Limb (tissue), 2 donors: ENCODE data around the gene MBOAT2.

Experiments used
- DNase-seq, 2 donors: peaks; one replicate each; pipeline ENCODE4 v3.0.0-alpha.2; 2016; ENCODE audit errors: extremely low spot score in 2 of 2

Gene MBOAT2

DNA sequence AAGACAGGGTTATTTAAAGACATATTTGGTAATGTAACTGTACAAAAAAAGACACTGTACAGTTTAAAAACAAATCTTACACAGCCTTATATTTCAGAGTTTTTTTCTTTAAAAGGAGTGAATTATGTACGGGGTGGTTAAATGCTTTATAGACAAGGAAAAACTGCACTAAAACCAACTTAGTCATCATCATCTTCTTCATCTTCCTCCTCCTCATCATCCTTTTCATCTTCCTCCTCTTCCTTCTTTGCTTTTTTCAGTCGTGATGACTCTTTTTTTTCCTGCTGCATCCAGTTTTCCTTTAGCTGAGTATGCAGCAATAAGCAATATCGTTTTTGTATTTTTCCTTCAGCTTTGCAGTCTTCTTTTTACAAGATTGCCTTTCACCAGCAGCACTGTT lies 14.6 kb upstream of the MBOAT2 start:
- DNase-seq = no peak

DNA sequence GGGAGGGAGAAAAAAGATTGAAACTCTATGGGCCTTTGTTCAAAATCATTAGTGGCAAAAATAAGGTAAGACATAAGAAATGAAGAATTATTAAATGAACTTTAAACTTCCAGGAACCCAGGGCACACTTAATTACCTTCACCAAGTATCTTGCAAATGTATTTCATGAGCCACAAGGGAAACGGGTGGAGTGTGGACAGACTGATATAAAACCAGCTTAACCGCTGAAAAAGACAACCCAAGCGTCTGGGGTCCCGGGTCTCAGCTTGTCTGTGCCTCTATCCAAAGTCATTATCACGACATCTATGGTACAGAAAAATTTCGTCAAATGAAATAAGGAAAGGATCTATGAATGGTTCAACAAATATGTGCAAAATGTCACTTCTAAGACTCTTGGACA lies 13.9 kb upstream of the MBOAT2 start:
- DNase-seq = no peak

DNA sequence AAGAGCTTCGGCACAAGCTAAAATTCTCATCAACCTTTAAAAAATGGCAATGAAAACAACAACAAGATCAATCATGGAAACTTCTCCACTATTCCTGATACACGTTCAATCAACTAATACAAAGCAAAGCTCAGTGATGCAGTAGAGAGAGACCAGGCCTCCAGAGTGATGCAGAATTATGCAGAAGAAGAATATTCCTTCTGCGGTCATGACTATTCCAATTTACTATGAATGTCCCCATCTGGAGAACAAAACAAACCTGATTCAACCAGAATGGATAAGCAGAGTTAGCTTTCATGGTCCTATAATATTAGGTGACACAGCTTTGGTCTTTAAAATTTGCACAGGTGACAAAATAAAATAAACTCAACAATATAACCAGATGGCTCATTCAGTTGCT lies 12.5 kb upstream of the MBOAT2 start:
- no peak for DNase-seq

GRCh38 chr2:9013403-9013802 lies 9.9 kb upstream of the MBOAT2 start:
- no peak for DNase-seq

DNA sequence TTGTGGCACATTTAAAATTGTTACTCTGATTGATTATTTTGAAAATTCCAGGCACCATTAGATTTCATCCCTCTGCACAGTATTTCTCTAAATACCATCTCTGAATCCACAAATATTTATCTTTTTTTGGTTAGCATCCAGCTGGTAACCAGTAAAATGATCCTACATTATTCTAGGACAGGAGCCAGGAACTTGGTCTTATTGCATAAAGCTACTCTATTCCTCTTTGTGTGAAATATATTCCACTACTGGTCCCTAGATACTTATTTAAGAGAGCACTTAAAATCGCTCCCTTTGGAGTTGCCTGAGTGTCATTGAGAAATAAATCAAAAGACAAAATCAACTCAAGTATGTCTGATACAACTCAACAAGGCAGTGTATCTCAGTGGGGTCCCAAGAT lies 7.4 kb upstream of the MBOAT2 start:
- DNase-seq = peak in 1 of 2 donors; percentile 62

DNA sequence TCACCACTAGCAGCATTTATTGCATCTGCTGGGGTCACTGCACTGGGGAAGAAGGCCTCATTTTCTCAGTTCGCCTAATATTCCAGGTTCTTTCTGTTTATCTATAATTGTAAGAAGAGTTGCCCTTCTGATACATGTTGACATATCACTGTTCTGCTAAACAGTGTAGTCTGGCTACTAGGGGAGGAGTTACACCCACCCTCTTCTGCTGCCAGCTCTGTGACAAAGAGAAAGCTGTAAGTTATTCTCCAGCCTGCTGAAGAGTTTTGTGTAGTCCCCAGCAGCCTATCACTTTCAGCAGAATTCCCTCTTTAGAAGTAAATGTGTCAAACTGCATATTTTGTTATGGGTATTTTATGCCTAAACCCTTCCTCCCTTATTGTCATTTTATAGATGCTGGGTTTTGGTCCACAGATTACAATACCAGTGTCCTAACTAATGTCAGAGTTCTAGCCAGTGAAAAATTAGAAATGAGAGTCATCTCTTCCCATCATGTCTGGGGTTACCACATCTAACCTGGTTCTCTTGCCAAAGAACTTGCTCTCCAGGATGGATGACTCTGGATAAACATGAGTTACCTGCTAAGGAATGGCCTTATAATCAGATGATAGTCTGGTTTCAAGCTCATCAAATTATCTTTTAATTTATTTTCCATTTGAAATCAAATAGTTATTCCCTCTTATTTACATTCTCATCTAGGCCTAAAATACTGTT lies 5.6 kb upstream of the MBOAT2 start:
- no peak for DNase-seq

DNA sequence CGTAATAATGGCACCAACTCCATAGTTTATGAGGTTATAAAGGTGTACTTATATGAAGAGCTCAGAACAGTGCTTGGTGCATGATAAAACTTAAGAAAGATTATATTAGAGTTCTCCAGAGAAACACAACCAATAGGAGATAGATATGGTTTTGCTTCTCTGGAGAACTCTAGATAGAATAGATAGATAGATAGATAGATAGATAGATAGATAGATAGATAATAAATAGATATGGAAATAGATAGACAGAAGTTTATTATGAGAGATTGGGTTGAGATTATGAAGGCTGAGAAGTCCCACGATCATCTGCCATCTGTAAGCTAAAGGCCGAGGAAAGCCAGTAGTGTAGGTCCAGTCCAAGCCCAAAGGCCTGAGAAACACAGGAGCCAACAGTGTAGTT lies 2.9 kb upstream of the MBOAT2 start:
- no peak for DNase-seq

GRCh38 chr2:9004338-9005204 lies 1.1 kb upstream of the MBOAT2 start:
- DNase-seq = no peak

- no peak for DNase-seq
Observed at GRCh38 chr2:9003366-9003615, 193 bp downstream of the MBOAT2 start.

DNA sequence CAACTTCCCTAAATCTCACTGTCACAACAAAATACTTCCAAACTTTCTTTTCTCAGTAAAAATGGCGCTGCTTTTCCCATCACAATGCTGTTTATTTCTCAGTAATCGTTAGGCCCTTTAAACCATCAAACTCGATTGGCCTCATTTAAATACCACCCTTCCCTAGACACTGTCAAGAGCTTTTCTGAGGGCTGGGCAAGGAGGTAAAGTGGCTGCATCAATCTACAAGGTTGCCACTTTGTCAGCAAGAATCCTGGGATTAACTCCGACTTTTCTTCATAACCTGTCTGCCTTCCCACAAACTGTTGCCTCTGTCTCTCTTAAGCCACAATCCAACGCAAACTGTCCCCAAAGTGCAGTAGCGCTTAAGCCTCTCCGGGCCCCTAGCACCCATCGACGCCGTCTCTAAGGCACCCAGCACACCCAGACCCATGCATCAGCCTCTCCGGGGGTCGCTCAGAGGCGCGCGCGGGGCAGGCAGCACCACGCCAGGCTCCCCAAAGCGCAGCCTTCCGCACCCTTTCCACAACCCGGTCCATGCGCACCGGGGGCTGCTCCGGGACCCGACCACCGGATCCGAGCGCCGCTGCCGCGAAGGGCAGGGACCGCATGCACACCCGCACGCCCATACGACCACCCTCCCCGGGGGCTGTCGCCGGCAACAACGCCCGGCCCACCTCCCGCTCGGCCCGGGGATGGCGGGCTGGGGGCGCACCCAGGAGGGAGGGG lies 683 bp downstream of the MBOAT2 start:
- DNase-seq = peak in 1 of 2 donors; percentile 66

- no peak for DNase-seq
Observed at GRCh38 chr2:9002313-9002636, 1.2 kb downstream of the MBOAT2 start.

- no peak for DNase-seq
Observed at GRCh38 chr2:9001778-9002177, 1.7 kb downstream of the MBOAT2 start.

DNA sequence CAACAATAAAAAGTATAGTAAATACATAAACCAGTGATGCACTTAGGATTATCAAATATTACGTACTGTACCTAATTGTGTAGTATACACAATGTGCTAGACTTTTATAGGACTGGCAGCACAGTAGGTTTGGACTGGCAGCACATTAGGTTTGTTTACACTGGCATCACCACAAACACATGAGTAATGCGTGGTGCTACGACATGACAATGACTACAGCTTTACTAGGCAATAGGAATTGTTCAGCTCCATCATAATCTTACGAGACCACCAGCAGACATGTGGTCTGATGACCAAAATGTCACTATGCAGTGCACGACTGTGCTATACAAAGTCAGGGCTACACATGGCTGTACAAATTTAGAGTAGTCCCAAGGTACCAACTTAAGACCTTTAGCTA lies 2.3 kb downstream of the MBOAT2 start:
- no peak for DNase-seq

DNA sequence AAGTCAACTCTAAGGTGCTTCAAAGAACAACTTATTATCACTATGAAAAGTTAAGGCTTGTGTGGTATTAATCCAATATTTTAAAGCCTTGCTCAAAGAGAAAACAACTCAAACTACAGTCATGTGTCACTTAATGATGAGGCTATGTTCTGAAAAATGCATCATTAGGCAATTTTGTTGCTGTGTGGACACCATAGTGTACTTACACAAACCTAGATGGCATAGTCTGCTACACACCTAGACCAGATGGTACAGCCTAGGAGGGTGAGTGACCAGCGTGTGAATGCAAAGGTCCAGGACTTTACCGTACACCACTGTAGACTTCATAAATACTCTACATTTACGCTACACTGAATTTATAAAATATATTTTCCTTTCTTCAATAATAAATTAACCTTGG lies 3.0 kb downstream of the MBOAT2 start:
- no peak for DNase-seq

DNA sequence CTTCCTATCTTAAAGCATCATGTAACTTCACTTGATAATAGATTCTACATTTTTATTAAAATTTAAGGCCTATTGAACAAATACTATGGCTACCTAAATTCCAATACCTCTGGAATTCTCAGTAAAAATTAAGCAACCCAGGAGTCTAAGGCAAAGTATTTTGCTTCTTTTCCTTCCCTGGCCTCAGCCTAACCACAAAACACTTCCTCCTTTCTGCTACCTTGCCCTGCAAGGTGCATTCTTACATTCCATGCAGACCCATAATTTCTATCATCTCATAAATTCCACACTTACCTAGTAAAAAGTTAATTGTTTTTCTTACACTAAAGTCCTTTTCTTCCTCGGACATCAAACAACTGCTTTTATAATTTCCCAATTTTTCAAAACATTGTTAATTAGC lies 3.7 kb downstream of the MBOAT2 start:
- no peak for DNase-seq

GRCh38 chr2:8999102-8999446 lies 4.4 kb downstream of the MBOAT2 start:
- DNase-seq = no peak

GRCh38 chr2:8998418-8999101 lies 4.9 kb downstream of the MBOAT2 start:
- no peak for DNase-seq

DNA sequence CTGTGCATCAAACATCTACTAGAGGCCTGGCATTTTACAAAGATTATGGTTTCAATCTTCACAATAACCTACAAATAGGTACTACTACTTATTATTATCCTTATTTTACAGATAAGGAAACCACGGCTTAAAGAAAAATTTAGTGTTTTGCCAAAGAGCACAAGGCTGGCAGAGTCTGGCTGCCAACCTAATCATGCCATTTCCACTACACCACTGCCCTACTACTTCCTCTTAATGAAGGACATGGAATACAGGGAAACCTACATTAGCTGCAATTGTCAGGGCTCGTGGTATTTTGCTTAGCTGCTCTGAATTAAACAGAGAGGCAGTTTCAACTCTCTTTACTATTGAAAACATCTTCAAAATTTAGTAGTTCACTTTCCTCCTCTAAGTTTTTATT lies 5.9 kb downstream of the MBOAT2 start:
- no peak for DNase-seq

- DNase-seq = no peak
Observed at GRCh38 chr2:8997108-8997507, 6.4 kb downstream of the MBOAT2 start.

- DNase-seq = no peak
Observed at GRCh38 chr2:8996006-8996405, 7.5 kb downstream of the MBOAT2 start.

GRCh38 chr2:8994386-8994785 lies 9.1 kb downstream of the MBOAT2 start:
- no peak for DNase-seq

- DNase-seq = no peak
Observed at GRCh38 chr2:8993902-8994278, 9.6 kb downstream of the MBOAT2 start.
